ENCODE measurements around the gene ALKBH8. TPM values are rescaled to one million over a fixed set of nuclear protein-coding genes. Genes with fewer than 3 reads are reported as not detected.

The ALKBH8 gene
- total and polyA plus RNA-seq, 2 of the 13 experiments (the other 11 are each of a cell fraction or from before 2014, with no cell fraction given): 2.4 to 9.1 TPM

GRCh38 chr11:107565219-107565937 is at the start of gene ALKBH8 (continued):
- TF ChIP-seq ZFP91 (CRISPR knock-in tag; IDR thresholded peaks at IDR 0.05; ENCODE audit: borderline replicate concordance) (peak; percentile 66; the same call in 1 of the 2 replicates), SUZ12 (IDR thresholded peaks at IDR 0.05; ENCODE audit: low read depth, low read length) (peak; percentile 79), KLF9 (CRISPR knock-in tag; IDR thresholded peaks at IDR 0.05; ENCODE audit: low read depth) (no peak), BCL3 (CRISPR knock-in tag; IDR thresholded peaks at IDR 0.05) (peak; percentile 77; the same call in 1 of the 2 replicates), RFX3 (CRISPR knock-in tag; IDR thresholded peaks at IDR 0.05) (no peak), IRF2 (CRISPR knock-in tag; IDR thresholded peaks at IDR 0.05) (peak; percentile 73; the same call in 1 of the 2 replicates), ZNF644 (CRISPR knock-in tag; IDR thresholded peaks at IDR 0.05; ENCODE audit: low read depth) (no peak), ZNF616 (CRISPR knock-in tag; IDR thresholded peaks at IDR 0.05; ENCODE audit: low read depth) (no peak), ZSCAN30 (CRISPR knock-in tag; IDR thresholded peaks at IDR 0.05) (no peak), GTF3A (CRISPR knock-in tag; conservative IDR thresholded peaks at IDR 0.05) (0 out of 2 replicates have a peak, but pooled peaks have one; percentile 48), PATZ1 (CRISPR knock-in tag; IDR thresholded peaks at IDR 0.05) (no peak; the same call in 1 of the 2 replicates), ZNF33A (CRISPR knock-in tag; IDR thresholded peaks at IDR 0.05; ENCODE audit: borderline replicate concordance) (no peak), TFAP4 (IDR thresholded peaks at IDR 0.05; ENCODE audit: borderline replicate concordance, low read depth) (no peak), ZNF414 (CRISPR knock-in tag; IDR thresholded peaks at IDR 0.05) (no peak), THRA (CRISPR knock-in tag; IDR thresholded peaks at IDR 0.05; ENCODE audit: borderline replicate concordance) (no peak; the same call in 1 of the 2 replicates), FIP1L1 (IDR thresholded peaks at IDR 0.05; ENCODE audit: borderline replicate concordance, insufficient read depth, low read depth, low read length) (no peak), ZSCAN29 (CRISPR knock-in tag; conservative IDR thresholded peaks at IDR 0.05) (0 out of 2 replicates have a peak, but pooled peaks have one; percentile 28), TBX2 (CRISPR knock-in tag; IDR thresholded peaks at IDR 0.05; ENCODE audit: borderline replicate concordance) (peak; percentile 61; the same call in 1 of the 2 replicates), ZNF282 (IDR thresholded peaks at IDR 0.05; ENCODE audit: partially characterized antibody) (no peak), DNMT1 (CRISPR knock-in tag; IDR thresholded peaks at IDR 0.05) (peak; percentile 72; the same call in 1 of the 2 replicates), ZNF326 (CRISPR knock-in tag; IDR thresholded peaks at IDR 0.05; ENCODE audit: borderline replicate concordance) (no peak), SMARCE1 (IDR thresholded peaks at IDR 0.05; ENCODE audit: borderline replicate concordance) (no peak)
